Smooth muscle cell of the brain vasculature (primary cell): ENCODE results near the gene SLC34A3.
A peak's percentile ranks its signal among the peaks of the same experiment; 100 is the strongest.

ENCODE experiments used
- DNase-seq: peaks from one replicate; pipeline ENCODE4 v3.0.0-alpha.2; 2012; ENCODE audit warnings: low read depth, low spot score

Gene SLC34A3

DNA sequence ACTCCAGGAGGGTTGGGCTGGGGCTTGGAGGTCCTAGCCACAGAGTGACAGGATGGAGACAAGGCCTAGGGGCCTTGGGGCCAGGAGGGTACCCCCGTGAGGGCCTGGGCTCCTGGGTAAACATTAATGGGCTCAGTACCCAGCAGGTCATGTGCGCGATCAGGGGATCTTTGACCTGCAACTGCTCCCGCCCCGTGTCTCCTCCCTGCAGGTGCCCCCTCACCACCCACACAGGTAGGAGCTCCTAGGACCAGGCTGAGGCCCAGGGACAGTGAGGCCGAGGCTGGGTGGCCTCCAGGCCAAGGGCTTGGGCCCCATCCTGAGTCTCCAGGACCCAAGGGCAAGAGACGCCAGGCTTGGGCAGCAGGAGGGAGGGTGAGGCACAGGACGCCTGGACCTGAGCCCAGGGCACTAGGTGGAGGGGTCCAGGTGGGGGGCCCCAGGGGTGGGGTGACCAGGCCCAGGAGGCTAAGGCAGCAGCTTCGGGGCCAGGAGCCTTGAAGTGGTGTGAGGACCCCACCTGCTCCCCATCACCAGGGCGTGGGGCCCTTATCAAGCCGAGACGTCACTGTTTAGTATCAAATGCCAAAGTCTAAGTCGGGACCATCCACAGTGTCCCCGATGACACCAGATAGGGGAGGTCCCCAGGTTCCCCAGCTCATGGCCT is at the start of gene SLC34A3:
Gene SLC34A3 (plus strand): TSS at position 197 of the 667 bp plus-strand sequence. CDS start 802 bp downstream, outside the sequence.
- DNase-seq, result no peak

- DNase-seq, result no peak
Measured at GRCh38 chr9:137181680-137182079, 49.0 kb upstream of the SLC34A3 start.

DNA sequence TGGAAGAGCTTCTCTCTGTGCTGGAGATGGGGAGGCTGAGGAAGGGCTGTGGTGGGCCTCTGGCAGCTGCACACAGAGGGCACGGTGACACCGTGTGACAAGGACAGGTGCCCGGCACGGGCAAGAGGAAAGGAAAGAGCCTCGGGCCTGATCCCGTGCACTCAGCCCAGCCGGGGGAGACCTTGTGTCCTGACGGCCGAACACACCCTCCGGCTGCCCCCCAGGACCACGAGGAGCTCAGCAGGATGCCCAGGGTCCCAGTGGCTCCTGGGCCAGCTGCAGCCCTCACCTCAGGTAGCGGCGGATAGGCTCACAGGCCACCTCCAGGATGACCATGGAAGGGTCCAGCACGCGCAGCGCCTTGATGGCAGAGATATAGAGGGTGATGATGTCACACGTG is 47.9 kb upstream of the SLC34A3 start:
- DNase-seq, result no peak

- DNase-seq, result no peak
Measured at GRCh38 chr9:137183980-137184595, 46.6 kb upstream of the SLC34A3 start.

GRCh38 chr9:137184881-137185660 is 45.6 kb upstream of the SLC34A3 start:
- no peak for DNase-seq

- DNase-seq, result no peak
Measured at GRCh38 chr9:137185921-137186320, 44.8 kb upstream of the SLC34A3 start.

- no peak for DNase-seq
Measured at GRCh38 chr9:137186385-137186784, 44.3 kb upstream of the SLC34A3 start.

DNA sequence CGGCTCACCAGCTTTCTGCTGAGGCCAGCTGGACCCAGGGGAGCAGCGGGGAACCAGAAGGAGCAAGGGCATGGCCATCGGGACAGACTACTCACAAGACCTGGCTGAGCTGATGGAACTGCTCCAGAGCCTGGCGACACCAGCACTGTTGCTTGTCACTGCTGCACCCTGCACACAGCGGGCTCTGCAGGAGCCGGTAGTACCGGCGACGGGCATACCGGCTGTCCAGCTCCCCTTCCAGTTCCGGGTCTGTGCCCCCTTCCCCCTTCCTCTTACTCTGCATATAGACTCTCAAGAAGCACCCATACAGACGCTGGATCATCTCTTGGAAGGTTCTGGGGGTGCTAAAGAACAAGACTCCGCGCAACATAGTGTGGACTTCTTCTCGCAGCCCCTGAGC is 43.3 kb upstream of the SLC34A3 start:
- no peak for DNase-seq

DNA sequence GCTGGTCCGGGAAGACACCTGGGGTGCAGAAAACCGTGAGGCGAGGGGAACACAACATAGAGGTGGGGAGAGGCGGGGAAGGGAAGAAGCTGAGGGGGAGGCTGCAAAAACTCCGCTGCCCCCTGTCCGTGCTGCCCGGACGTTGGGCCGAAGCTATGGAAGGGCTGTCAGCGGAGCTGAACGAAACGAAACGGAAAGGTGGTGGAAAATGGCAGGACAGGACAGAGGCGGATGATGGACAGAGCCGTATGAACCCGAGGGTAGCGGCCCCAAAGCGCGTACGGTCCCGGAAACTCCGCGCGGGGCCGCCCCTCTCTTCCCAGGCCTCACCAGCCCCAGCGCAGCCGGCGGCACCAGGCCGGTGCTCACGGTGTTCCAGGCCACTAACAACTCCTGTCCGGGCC is 42.6 kb upstream of the SLC34A3 start:
- DNase-seq, result no peak

DNA sequence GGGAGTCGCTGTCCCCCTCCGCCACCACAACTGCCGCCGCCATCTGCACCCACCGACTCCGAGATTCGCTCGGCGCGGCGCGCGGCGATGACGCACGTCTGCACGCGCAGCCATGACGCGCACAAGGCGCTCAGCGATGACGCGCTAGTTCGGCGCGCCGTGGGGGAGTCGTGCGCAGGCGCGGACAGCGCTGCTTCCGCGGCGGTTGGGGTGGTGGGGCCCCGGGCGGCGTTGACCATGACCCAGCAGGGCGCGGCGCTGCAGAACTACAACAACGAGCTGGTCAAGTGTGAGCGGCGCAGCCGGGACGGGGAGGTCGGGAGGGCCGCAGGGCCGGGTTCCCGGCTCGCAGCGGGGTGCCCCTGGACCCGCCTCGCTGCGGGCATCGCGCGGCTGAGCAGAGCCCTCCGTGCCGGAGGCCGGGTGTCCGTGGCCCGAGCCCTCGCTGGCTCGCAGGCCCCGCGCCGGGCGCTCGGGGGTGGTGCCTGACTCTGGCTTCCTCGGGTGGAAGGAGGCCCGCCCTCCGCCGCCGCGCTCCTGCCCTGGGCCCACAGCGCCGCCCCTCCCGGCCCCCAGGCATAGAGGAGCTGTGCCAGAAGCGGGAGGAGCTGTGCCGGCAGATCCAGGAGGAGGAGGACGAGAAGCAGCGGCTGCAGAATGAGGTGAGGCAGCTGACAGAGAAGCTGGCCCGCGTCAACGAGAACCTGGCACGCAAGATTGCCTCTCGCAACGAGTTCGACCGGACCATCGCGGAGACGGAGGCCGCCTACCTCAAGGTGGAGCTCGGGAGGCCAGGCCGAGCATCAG is 42.0 kb upstream of the SLC34A3 start, which contains the start of the genes ANAPC2 and SSNA1:
Gene ANAPC2 (minus strand): TSS at position 71 of the 807 bp plus-strand sequence. CDS start 28 bp downstream, at position 43.
Gene SSNA1 (plus strand): TSS at position 187 of the 807 bp plus-strand sequence. CDS start 51 bp downstream, at position 238.
- DNase-seq, result peak; percentile 87

DNA sequence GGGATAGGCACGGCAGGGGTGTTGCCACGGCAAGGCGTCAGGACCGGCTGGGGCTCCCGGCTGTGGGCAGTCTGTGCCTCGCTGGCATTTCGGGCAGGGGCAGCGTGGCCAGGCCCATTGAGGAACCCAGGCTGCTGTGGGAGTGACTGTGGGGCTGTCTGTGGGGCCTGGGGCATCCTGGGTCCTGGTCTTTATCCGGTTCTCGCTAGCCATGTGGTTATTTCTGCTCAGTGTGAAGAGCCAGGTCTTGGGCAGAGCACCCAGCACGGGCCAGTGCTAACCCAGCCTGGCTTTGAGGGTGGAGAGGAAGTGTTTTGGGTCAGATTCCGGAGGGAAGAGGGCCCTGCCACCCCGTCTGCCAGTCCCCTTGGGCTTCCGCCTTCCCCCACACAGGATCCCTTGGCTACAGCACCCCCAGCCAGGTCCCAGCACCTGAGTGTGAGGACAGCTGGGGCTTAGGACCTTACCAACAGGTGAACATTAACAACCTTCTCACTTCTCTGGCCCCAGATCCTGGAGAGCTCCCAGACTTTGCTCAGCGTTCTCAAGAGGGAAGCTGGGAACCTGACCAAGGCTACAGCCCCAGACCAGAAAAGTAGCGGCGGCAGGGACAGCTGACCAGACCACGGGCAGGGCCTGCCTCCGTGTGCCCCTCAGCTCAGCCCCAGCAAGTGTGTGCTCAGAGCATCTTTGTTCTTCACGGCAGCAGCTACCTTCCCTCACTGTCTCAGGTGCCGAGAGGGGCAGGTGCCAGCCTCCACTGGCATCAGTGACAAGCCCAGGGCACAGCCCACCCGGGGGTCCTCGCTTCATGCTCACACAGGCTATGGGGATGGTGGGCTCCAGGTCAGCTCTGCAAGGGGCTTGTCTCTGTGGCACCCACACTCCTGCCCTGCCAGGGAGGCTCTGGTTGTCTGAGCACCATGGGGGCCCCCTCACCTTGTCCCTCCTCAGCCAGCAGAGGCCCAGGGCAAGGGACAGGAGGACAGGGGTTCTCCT is 41.1 kb upstream of the SLC34A3 start:
- DNase-seq, result no peak

DNA sequence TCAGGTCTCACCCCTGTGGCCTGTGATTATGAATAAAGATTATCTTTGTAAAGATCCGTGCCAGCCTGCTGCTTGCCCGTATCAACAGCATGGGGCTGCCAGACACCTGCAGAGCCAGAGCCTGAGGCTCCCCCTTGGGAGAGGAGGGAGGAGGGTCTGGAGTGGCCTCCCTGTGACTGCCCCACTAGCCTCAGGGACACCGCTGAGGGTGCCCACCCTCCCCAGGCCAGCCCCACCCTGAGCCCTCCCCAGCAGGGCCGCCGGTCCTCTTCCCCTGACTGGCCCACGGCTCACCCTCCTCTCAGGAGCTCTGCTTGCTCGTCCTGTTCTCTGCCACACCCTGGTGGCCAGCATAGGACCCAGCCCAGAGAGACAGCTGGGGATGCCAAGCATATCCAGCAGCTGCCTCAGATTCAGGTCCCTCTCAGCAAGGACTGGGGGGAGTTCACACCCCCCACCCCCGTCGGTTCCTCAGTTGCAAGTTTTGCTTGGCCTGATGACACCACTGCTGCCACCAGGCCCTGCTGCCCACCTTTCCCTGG is 40.3 kb upstream of the SLC34A3 start:
- DNase-seq, result no peak

DNA sequence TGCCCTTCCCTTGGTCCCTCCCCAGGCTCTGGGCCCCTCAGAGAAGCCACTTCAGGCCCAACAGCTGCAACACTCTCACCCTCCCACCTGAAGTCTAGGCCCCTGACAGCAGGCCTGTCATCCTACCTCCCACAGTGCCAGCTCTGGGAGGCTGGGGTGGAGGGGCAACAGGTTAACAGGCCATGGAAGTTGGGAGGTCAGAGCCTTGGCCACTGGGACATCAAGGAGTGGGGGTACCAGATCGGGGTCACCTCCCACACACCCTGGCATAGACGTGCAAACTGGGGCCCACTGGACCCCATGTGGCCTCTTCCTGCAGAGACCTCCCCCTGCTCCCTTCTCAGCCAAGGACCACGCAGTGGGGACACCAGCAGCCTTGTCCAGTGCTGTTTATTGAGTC is 39.5 kb upstream of the SLC34A3 start:
- no peak for DNase-seq

DNA sequence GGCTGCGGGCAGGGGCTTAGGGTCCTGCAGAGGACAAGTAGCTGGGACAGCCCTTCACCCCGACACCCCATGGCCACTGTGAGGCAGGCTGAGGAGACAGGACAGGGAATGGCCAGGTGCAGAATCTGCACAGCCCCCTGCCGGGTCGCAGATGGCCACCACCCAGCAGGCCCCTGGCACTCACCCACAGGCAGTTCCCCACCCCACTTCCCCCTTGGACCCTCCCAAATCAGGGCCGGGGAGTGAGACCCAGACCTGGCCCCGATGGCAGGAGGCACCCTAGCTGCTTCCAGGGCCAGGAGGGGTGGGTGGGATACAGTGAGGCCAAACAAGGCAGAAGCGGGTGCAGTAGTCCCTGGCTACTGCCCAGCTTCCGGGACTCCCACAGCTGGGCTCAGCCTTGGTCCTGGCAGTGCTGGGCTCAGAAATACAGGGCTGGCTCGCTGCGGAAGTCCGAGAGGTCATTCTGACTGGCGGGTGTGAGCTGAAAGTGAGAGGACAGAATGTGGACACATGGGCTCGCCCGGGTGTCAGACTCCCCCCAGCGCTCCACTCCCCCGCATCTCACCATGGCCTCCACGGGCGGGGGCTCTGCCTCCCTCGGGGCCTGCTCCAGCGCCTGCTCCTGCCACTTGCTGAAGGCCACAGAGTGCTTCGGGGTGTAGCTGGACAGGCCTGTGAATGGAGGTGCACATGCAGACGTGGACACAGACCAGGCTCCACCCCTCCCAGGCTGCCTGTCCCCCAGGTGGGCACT is 38.8 kb upstream of the SLC34A3 start:
- no peak for DNase-seq

- no peak for DNase-seq
Measured at GRCh38 chr9:137192448-137192780, 38.3 kb upstream of the SLC34A3 start.

DNA sequence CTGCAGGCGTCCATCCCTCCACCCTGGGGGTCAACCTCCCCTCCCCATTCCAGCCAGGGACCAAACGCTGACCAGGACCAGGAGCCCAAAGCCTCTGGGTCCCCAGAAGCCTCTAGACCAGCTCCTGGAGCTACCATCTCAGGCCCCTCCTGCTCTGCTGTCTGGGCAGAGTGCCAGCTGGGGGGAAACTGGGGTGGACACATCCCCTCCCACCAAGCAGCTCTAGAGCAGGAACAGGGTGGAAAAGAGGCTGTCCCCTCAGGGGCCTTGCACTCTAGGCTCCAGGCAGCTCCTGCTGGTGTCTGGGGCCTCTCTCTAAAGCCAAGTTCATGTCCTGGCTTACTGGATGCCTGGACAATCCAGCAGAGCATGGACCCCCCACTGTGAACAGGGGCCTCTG is 37.8 kb upstream of the SLC34A3 start:
- DNase-seq, result no peak

GRCh38 chr9:137193771-137194170 is 36.9 kb upstream of the SLC34A3 start:
- no peak for DNase-seq

GRCh38 chr9:137194388-137194787 is 36.3 kb upstream of the SLC34A3 start:
- no peak for DNase-seq

DNA sequence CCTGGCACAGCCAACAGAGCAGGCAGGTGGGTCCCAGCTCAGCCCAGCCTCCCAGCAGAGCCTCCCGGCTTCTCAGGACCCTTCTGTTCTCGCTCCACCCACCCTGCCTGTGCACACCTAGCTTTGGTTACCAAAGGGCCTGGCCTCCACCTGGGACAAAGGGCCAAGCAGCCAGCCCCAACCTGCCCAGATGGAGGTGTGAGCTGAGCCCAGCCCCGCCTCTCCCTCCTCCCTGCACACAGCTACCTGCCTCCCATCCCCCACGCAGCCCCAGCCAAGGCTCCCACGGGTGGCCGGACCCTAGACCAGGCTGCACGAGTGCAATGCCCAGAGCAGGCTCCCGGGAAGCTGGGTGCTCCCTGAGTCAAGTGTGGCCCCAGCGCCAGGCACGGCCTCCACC is 35.8 kb upstream of the SLC34A3 start:
- DNase-seq, result no peak
